Activated CD4-positive, alpha-beta T cell treated with anti-CD3 and anti-CD28 coated beads, Interleukin-2, amount 50 U/mL, for 24 hours (primary cell): ENCODE measurements around the gene RPL3.

Source experiments
- DNase-seq, 2 donors: peaks; one replicate each; pipeline ENCODE4 v3.0.0-alpha.2; 2020; ENCODE audit warnings: low read depth in 1 of 2, low spot score in 1 of 2

The RPL3 gene

DNA sequence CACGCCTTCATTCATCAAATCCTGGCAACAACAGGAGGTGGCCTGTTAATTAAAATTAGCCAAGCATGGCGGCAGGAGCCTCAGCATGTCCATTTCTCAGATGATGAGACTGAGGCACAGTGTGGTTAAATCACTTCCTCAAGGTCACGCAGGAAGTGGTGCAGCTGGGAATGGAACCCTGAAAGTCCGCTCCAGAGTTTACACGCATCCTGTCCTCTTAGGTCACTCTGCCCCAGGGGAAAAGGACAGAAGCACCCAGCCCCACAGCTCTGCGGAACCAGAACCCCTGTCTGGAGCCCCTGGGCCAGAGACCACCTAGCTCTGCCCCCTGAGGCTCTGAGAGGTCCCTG, 19.6 kb downstream of the RPL3 start:
- no peak for DNase-seq

DNA sequence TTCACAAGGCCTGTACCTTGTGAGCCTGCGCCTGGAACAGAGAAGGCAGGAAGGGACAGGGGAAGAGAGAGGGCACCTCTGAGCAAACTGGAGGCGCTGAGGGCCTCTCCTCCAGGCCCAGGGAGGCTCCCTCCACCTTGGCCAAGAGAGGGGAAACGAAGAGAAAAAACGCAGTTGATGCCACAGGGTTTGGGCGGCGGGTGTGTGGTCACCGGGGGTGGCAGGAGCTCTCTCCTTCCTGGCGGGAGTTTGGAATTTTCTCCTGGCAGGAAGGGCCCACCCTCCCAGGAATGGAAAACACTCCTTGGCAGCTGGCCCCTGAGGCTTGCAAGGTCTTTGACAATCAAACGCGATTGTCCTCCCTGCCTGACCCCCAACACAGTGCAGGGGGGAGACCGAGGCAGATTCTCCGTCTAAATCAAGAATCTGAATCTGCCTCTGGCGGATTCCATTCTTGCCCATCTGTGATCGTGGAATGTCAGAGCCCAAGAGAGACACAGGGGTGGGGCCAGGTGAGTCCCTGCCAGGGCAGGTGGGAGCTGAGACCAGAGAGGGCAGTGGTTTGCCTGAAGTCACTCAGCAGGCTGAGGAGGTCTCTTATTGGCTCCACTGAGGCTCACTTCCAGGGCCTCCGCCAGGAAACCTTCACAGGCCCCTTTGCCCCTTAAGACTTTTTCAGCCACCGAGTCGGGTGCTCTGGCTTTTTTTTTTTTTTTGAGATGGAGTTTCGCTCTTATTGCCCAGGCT, 21.0 kb downstream of the RPL3 start:
- DNase-seq, result no peak

DNA sequence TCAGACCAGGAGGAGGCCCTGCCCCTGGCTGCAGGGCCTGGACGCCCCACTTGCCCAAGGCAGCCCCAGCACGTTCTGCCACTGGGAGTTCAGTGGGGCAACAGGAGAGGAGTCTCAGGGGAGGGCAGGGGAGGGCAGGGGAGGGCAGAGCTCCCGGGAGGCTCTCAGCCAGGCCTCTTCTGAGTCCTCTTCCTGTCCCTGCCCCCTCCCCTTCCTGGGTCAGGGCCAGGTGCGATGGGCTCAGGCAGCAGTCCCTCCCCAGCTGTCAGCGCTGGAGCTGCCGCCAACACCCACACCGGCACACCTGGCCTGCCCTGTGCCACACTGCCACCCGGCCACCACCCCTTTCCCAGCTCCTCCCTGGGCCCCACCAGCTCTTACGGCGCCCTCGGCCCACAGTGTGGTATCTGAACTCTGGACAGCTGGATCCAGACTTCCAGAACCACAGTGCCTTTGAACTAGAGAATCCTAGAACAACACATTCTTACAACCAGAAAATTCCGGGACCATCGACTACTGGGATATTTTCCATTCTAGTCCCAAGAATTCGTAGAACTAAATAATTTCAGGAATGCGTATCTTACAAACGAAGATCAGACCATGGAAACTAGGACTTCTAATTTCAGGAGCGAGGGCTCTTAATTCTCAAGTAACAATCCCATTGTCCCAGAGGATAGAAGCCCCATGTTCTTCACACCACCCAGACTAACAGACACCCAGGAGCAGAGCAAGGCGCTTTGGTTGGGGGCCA, 21.8 kb downstream of the RPL3 start:
- DNase-seq, result no peak

DNA sequence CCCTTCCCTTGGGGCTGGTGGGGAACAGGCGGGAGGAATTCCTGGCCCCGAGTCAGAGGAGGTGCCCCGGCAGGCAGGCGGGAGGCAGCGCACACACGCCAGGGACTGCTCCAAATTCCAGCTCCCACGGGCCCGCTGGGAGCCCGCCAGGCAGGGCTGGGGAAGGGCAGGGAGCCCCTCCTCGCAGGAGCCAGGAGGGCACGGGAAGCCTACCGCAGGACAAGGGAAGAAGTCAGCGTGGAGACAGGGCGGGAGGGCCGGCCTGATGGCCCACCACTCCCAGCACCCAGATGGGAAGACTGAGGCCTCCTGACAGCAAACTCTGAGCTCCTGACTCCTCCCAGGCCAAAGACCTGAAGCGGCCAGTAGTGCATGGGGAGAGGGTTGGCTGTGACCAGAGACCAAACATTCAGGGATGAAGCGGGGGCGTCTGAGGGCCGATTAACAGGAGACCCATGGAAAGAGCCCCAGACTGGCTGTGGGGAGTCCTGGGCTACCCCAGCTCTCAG, 22.4 kb downstream of the RPL3 start:
- no peak for DNase-seq

DNA sequence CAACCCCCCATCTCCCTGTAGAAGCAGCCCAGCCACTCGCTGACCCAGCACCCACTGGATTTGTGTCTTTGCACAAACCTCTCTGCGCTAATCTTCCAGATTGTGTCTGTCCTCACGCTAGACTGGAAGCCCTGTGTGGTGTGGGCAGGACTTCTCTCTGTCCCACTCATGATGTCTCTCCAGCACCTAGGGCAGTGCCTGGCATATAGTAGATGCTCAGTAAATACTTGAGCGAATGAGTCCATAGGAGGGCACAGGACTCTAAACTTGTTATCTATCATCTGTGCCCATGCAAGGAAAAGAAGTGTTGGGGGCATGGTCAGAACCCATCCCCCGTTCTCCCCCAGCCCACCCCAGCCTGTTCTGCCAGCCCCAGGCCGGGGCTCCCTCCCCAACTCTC, 22.9 kb downstream of the RPL3 start:
- DNase-seq, result no peak

DNA sequence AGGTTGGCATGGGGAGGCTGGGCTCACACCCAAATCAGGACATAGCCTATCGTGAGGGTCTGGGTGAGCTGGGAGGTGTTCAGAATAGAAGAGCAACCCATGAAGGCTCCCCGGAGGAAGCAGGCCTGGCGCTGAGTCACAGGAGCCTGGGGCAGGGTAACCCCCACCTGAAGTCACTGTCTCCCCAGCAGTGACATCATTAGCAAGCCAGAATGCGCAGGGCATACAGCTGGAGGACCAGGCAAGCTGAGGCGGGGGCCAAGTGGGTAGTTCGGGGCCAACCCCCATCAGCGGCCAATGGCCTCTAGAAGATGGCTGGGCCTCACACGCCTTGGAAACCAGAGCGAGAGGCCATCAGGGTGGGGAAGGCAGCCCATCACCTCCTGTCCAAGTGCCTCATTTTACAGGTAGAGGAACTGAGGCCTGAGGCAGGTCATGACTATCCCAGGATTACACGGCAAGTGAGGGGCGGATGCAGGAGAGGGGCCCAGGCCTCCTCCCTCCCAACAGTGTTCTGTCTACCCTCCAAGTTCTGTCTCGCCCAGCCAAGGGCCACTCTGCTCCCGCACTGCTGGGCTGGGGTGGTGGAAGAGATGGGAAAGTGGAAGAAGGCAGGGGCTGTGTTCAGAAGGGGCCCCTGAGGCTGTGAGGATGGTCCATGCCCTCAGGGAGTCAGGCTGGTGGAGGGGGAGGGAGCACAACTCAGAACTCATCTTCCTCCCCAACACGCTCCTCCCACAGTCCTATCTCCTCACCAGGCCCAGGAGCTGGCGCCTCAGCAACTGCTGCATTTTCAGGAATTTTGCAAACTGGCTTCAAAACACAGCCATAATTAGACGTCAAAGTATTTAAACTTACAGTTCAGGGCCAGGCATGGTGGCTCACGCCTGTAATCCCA, 24.6 kb downstream of the RPL3 start:
- no peak for DNase-seq

DNA sequence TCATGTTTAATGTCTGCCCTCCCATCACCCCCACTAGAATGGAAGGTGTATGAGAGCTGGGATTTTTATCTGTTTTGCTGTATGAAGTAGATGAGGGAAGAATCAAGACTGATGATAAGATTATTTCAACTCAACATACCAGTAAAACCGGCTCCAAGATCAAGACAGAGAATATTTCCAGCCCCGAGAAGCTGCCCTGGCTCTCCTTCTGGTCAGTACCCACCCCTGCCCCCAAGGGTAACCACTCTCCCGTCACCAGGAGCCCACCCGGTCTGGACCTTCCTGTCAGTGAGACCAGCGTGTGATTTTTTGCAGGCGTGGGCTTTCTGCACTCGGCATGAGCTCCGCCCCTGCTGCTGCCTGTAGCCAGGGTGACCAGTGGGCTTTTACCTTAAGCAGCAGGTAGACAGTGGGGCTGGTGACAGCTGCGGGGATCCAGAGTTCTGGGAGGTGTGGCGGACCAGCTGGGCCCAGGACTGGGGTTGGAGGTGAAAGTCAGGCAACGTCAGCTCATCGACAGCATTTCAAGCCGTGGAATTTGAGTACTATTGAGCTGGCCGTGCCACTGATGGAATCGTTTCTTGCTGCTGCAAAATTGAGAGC, 25.6 kb downstream of the RPL3 start:
- no peak for DNase-seq

DNA sequence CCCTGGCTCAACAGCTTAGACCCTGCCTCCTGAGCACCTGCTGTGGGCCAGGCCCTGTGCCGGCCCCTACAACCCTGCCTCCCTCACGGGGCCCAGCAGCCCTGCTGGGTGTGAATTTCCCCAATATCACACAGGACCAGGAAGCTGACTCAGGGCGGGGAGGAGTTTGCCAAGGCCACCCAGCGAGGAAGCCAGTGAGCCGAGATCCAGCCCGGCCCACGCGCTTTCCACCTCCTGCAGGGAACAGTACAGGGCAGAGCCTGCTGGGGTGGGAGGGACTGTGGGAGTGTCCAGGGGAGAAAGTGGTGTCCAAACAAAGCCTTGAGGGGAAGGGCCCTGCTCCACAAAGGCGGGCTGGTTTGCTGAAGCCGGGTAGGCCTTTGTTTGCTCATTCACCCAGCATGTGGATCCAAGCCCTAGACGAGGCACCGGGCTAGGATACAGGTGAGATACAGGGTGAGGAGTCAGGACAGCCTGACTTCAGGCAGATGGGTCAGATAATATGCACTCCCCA, 26.8 kb downstream of the RPL3 start:
- DNase-seq, result no peak

DNA sequence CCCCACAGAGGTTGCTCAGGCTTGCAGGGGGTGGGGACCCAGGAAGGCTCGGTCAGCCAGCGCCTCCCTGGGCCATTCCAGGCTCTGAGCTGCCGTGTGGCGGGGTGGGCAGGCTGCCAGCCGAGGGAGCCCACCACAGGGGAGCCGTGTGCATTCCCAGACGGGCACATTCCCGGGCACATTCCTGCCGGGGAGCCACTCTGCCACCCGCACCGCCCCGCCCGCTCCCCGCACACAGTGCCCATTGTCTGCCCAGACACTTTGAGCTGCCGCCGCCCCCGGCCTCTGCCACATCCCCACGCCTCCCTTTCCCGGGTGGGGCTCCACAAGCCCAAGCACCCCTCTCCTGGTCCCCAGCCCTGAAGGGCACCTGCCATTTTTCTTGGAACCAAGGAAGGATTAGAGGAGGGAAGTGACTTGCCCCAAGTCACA, 27.4 kb downstream of the RPL3 start:
- DNase-seq, result no peak

DNA sequence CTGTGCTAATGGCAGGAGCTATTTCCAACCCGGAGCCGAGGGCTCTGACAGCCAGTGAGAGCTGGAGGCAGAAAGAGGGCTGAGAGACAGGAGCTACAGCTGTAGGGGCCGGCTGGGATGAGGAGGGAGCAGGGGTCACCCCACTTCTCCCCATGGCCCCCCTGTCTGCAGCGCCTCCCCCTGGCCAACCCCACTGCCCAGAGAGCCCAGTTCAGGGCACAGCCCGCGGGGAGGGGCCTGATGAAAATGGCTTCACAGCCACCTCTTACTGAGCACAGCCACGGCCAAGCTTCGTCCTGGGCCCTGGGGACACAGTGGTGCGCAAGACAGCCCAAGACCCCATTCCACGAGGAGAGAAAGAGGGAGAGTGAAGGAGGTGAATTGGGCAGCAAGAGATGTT, 27.9 kb downstream of the RPL3 start:
- no peak for DNase-seq

DNA sequence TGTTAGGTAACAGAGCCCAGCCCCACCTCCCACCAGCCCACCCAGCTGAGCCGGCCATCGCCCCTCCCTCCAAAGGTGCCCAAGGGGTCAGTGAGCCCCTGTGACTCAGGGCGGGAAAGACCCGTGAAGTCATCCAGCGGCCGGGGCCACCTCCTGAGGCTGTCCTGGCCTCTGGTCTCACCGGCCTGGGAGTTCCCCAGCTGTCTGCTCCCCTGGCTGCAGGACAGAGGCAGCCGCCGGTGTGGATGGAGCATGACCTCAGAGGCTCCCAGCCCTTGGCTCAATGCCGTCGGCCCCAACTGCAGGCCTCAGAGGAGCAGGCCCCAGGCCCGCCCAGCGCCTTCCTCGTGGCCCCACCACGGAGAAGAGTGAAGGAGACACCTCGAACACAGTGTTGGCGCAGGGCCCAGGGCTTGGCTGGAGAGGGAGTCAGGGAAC, 28.7 kb downstream of the RPL3 start:
- DNase-seq, result no peak

DNA sequence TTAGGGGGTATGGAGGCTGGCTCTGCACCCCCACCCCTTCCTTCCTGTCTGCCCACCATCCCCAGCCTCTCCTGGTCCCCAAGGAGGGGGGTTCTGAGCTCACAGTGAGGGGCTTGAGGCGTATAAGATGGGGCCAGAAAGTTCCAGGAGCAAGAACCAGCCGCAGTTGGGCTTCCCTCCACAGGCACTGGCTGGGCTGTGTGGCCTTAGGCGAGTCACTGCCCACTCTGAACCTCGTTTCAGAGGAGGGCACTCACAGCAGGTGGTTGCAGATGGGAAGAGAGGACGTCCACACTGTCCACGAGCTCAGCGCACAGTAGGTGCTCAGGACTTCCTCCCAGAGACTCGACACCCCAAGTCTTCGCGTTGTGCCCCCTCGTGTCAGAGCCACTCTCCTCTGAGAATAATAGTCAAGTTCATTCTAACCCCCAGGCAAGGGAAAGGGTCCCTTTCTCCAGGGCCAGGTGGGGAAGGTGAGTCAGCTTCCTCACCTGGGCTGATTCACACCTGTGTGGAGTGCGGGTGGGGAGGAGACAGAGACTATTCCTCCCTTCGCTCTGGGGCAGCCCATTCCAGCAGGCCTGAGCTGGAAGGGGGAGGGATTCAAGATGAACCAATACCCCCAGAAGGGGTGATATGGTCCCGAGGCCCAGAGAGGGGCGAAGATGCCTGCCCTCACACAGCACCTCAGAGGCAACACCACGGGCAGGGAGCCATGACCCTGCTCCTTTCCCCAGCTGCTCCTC, 29.3 kb downstream of the RPL3 start:
- DNase-seq, result no peak

DNA sequence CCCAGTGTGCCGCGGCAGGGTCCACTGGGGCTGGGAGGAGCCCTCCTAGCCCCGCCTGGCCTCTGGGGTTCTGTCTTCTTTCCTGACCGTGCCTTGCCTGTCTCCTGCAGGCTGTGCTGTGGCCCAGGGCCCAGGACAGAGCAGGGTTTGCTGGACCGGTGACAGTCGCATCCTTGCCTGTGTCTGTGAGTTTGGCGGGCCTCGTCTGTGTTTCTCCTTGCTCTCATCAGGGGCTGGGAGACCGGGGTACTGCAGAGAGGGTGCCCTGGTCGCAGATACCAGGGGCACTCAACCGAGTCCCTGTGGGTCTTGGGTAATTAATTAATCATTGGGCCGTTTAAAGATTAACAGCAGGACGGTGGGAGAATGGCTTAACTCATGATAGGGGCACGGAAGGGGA, 29.9 kb downstream of the RPL3 start:
- no peak for DNase-seq

DNA sequence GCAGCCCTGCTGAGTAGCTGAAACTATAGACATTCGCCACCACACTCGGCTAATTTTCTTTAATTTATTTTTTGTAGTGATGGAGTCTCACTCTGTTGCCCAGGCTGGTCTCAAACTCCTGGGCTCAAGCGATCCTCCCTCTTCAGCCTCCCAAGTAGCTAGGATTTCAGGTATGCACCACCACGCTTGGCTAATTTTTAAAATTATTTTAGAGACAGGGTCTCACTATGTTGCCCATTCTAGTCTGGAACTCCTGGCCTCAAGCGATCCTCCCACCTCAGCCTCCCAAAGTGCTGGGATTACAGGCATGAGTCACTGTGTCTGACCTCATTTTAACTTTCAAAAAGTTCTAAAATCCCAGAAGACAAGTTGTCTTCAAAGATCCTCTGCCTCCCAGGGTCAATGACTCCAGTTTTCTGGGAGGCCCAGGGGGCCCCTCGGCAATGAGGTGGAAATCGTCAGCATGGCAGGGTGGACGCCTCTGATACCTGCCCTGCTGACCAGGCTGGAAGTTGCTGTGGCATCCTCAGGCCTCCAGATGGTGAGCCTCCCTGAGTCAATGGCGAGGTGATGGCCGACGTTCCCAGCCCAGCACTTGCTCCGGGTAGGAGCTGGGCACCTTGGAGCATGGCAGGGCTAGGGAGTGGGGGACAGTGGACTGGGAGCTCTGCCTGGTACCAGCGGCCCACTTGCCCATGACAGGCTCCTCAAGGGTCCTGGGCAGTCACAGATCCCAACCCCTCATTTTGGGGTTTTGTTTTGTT, 31.1 kb downstream of the RPL3 start:
- DNase-seq, result no peak

DNA sequence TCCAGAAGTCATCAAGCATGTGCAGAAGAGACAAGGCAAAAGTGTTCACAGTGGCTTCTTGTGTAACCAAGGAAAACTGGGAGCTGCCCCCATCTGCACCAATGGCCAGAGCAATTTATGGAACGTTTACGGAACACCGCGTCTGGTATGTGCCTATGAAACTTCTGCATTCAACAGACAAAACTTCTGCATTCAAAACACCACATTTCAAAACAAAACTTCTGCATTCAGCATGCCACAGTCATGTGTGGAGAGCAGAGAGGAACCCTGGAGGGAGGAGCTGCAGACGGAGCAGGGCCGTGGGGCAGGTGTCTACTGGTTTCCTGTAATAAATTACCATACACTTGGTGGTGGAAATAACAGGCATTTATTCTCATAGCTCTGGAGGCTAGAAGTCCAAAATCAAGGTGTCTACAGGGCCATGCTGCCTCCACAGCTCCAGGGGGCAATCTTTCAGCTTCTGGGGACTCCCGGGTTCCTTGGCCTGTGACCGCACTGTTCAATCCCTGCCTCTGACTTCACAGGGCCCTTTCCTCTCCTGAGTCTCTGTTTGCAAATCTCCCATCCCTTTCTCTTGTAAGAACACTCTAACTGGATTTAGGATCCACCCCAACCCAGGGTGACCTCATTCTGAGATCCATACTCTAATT, 32.2 kb downstream of the RPL3 start:
- no peak for DNase-seq

DNA sequence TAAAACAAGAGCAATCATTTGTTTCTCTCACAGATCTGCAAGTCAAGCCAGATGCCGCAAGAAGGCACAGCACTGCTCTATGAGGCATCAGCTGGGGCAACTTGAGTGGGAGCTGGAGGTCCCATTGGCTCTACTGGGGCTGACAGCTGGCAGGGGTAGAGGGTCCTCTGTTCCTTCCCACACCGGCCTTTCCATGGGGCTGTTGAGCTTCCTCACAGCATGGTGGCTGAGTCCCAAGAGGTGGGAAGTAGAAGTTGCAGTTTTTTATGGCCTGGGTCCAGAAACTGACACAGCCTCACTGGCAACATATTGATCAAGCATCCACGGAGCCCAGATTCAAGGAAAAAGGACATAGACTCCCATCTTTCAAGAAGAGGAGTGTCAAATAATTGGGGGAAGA, 34.4 kb downstream of the RPL3 start:
- no peak for DNase-seq

DNA sequence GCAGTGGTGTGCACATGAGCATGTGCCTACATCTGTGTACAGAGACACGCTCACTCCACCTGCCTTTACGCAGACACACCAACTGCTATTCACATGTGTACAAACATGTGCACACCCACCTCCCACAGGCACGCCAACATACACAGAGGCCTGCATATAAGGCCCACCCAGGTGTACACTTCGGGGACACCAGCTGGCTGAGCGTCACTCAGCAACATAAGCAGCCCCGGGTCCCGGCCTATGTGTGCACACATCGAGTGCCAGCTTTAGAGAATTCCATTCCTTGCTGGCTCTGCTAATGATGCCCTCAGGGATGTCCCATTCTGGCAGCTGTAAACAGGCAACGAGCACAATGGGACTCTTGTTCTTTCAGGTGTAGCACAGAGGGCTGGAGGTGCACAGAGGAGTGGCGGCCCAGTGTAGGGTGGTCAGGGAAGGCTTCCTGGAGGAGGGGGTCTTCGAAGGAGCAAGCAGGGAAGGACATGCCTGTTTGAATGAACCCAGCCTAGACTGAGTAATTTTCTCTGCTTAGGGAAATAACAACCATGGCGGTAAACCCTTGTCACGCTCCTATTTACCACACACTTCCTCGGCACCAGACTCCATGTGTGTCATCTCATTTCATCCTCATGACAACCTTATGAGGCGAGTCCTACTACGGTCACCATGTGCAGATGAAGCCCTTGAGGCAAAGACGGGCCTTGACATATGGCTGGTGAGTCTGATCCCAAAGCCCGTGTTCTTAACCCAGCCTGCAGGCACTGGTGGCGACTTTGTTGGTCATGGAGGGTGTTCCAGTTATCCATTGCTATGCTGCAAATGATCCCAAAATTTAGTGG, 35.1 kb downstream of the RPL3 start:
- DNase-seq, result no peak
